ENCODE data around the gene BABAM2. TPM values are rescaled to one million over a fixed set of nuclear protein-coding genes. Genes with fewer than 3 reads are reported as not detected.

Gene BABAM2
- total RNA-seq, 3 donors from 2014 or later (not counting 1 experiment from before 2014, with no cell fraction given) = 54.6 to 66.1 (median 59.5) TPM

DNA sequence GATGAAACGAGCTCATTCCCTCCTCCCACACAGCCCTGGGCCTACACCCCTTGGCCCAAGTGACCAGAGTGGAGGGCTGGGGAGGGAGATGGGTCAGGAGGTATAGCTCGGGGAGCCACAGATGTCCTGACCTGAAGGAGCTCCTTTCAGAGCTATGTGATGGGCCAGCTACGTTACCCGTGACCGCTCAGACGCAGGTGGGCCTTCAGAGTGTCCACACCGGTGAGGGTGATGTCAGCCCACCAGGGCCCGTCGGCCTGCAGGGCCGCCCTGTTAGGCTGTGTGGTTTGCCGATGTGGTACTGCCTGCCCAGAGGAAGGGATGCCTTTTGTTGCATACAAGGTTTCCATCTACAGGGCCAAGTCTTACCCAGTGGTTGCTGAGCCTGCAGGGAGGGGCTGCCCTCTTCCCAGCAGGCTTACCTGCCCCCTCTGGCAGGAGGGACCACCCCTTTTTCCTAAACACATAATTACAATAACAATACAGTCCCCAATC is 460.3 kb downstream of the BABAM2 start:
- Histone ChIP-seq H3K9me3 (ENCODE audit: control insufficient read depth, insufficient read depth, low read length) (no peaks in the 10 kb centered on the region), H3K4me1 (ENCODE audit: control insufficient read depth, insufficient read depth, low read length) (peaks cover 57% of the 10 kb centered on the region), H3K4me3 (ENCODE audit: low read length) (no peak overlapping the region), H3K27ac (ENCODE audit: low read length) (no peak overlapping the region), H3K36me3 (ENCODE audit: control insufficient read depth, insufficient read depth, low read length) (no peaks in the 10 kb centered on the region), H3K27me3 (ENCODE audit: control insufficient read depth, insufficient read depth, low read length) (no peaks in the 10 kb centered on the region)
- Mint-ChIP-seq H3K27me3 (ENCODE audit: low read depth in 2 of 2) (no peaks in the 10 kb centered on the region), H3K27ac (no peak overlapping the region), H3K4me1 (peaks cover 24 to 56% of the 10 kb centered on the region in 2 donors), H3K36me3 (no peaks in the 10 kb centered on the region), H3K9me3 (no peaks in the 10 kb centered on the region), H3K4me3 (no peak overlapping the region)
- ATAC-seq = no peak
- no peak for DNase-seq
- WGBS (ENCODE audit: insufficient coverage) = 80% methylated on average over 11 of the region's 11 CpGs
- intact Hi-C loops (cut with micrococcal nuclease) = no loop called here
- TF ChIP-seq, protein P1, sequence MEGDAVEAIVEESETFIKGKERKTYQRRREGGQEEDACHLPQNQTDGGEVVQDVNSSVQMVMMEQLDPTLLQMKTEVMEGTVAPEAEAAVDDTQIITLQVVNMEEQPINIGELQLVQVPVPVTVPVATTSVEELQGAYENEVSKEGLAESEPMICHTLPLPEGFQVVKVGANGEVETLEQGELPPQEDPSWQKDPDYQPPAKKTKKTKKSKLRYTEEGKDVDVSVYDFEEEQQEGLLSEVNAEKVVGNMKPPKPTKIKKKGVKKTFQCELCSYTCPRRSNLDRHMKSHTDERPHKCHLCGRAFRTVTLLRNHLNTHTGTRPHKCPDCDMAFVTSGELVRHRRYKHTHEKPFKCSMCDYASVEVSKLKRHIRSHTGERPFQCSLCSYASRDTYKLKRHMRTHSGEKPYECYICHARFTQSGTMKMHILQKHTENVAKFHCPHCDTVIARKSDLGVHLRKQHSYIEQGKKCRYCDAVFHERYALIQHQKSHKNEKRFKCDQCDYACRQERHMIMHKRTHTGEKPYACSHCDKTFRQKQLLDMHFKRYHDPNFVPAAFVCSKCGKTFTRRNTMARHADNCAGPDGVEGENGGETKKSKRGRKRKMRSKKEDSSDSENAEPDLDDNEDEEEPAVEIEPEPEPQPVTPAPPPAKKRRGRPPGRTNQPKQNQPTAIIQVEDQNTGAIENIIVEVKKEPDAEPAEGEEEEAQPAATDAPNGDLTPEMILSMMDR (IDR thresholded peaks at IDR 0.05) = no peak

DNA sequence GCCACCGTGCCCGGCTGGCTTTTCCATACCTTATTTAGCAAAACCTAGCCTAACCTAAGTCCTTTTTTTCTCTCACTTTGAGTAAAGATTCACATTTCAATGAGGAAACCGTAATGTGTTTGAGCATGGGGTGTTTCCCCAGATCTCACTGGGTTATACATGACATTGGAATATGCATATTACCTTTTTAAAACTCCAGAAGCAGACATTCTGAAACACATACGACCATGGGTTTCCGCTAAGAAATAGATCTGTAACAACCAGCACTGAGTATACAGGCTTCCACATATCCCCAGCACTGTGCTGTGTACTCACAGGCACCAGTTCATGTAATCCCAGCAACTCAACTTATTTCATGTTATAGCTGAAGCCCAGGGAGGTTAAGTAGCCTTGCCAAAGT is 461.1 kb downstream of the BABAM2 start:
- peak overlapping the region; percentile 18 to 34 for H3K27ac Mint-ChIP-seq

DNA sequence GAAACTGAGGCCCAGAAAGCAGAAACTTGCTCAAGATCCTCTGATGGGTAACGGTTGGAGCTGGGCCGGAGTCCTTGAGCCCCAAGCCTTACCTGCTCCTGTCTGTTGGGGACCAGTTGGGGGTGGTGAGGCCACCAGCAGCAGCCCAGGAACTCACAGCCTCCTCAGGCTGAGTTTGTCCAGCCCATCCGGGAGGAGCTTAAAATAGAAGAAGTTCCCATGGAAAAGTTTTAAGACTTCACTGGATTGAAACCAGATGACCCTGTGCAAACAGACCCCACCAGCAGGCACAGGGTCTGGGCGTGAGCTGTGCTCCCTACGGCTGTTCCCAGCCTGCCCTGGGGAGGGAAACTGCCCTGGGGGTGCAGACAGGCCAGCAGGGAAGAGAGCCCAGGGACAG is 461.6 kb downstream of the BABAM2 start:
- Mint-ChIP-seq H3K27me3 (ENCODE audit: low read depth in 2 of 2) (no peaks in the 10 kb centered on the region), H3K27ac (no peak overlapping the region), H3K4me3 (no peak overlapping the region), H3K9me3 (no peaks in the 10 kb centered on the region), H3K36me3 (no peaks in the 10 kb centered on the region), H3K4me1 (peaks cover 19 to 50% of the 10 kb centered on the region in 2 donors)
- TF ChIP-seq, protein P1 (IDR thresholded peaks at IDR 0.05) = no peak
- intact Hi-C loops (cut with micrococcal nuclease) = no loop called here
- no peak for DNase-seq
- no peak for ATAC-seq
- no peak overlapping the region for H3K4me3 ChIP-seq (ENCODE audit: low read length)
- no peaks in the 10 kb centered on the region for H3K27me3 ChIP-seq (ENCODE audit: control insufficient read depth, insufficient read depth, low read length)
- peaks cover 63% of the 10 kb centered on the region for H3K4me1 ChIP-seq (ENCODE audit: control insufficient read depth, insufficient read depth, low read length)
- no peak overlapping the region for H3K27ac ChIP-seq (ENCODE audit: low read length)
- no peaks in the 10 kb centered on the region for H3K36me3 ChIP-seq (ENCODE audit: control insufficient read depth, insufficient read depth, low read length)
- H3K9me3 ChIP-seq (ENCODE audit: control insufficient read depth, insufficient read depth, low read length) = no peaks in the 10 kb centered on the region
- 95% methylated on average over 5 of the region's 5 CpGs for WGBS (ENCODE audit: insufficient coverage)

More for the DNA sequence above, 461.1 kb downstream of the BABAM2 start:
- no peak overlapping the region for H3K4me3 Mint-ChIP-seq
- no peak for DNase-seq
- Histone ChIP-seq H3K27me3 (ENCODE audit: control insufficient read depth, insufficient read depth, low read length) (no peaks in the 10 kb centered on the region), H3K27ac (ENCODE audit: low read length) (no peak overlapping the region), H3K4me1 (ENCODE audit: control insufficient read depth, insufficient read depth, low read length) (peaks cover 63% of the 10 kb centered on the region), H3K36me3 (ENCODE audit: control insufficient read depth, insufficient read depth, low read length) (no peaks in the 10 kb centered on the region), H3K4me3 (ENCODE audit: low read length) (no peak overlapping the region), H3K9me3 (ENCODE audit: control insufficient read depth, insufficient read depth, low read length) (no peaks in the 10 kb centered on the region)
- peaks cover 22 to 55% of the 10 kb centered on the region in 2 donors for H3K4me1 Mint-ChIP-seq
- no peak for ATAC-seq
- H3K36me3 Mint-ChIP-seq = no peaks in the 10 kb centered on the region
- no peaks in the 10 kb centered on the region for H3K27me3 Mint-ChIP-seq (ENCODE audit: low read depth in 2 of 2)
- intact Hi-C loops (cut with micrococcal nuclease) = no loop called here
- no peaks in the 10 kb centered on the region for H3K9me3 Mint-ChIP-seq
- TF ChIP-seq, protein P1 (IDR thresholded peaks at IDR 0.05) = no peak
- 82% methylated on average over 5 of the region's 5 CpGs for WGBS (ENCODE audit: insufficient coverage)

DNA sequence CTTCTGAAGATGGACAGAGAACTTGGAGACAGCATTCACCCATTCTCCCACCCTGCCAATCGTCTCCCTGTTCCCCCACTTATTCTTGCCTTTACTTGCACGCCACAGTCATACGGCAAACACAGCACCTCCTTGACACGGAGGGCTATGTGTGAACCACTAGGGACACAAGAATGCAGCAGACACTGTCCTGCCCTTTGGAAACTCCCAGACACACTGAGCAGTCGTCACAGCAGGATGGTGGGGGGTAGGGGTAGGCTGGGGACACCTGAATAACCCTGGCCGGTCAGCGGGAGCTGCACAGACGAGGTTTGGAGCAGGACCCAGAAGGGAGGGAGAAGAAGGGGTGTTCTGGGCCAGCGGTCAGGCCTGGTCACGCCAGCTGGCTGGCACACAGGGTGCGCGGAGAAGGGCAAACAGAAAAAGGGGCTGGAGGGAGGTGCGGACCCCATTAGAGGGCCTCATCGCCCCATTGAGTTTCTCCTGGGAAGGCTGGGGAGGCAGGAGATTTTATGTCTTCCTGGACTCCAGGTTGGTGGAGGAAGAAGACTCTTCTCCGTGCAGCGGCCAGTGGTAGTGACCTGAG is 462.2 kb downstream of the BABAM2 start:
- Mint-ChIP-seq H3K27me3 (ENCODE audit: low read depth in 2 of 2) (no peaks in the 10 kb centered on the region), H3K4me1 (peaks cover 13 to 44% of the 10 kb centered on the region in 2 donors), H3K36me3 (no peaks in the 10 kb centered on the region), H3K27ac (peak overlapping the region in 1 of 2 donors; percentile 81), H3K4me3 (no peak overlapping the region), H3K9me3 (no peaks in the 10 kb centered on the region)
- TF ChIP-seq, protein P1 (IDR thresholded peaks at IDR 0.05) = no peak
- intact Hi-C loops (cut with micrococcal nuclease) = no loop called here
- DNase-seq (no peak), ATAC-seq (peak in 1 of 3 donors; percentile 12)
- peaks cover 58% of the 10 kb centered on the region for H3K4me1 ChIP-seq (ENCODE audit: control insufficient read depth, insufficient read depth, low read length)
- no peak overlapping the region for H3K4me3 ChIP-seq (ENCODE audit: low read length)
- H3K36me3 ChIP-seq (ENCODE audit: control insufficient read depth, insufficient read depth, low read length) = no peaks in the 10 kb centered on the region
- no peaks in the 10 kb centered on the region for H3K9me3 ChIP-seq (ENCODE audit: control insufficient read depth, insufficient read depth, low read length)
- WGBS (ENCODE audit: insufficient coverage) = 81% methylated on average over 16 of the region's 16 CpGs
- no peaks in the 10 kb centered on the region for H3K27me3 ChIP-seq (ENCODE audit: control insufficient read depth, insufficient read depth, low read length)
- no peak overlapping the region for H3K27ac ChIP-seq (ENCODE audit: low read length)
